A673 (cell line): Measurements from ENCODE around the gene ZNF577. TPM values are rescaled to one million over a fixed set of nuclear protein-coding genes. Genes with fewer than 3 reads are reported as not detected.
"Not testable (repeated sequence)": the region's sequence is repeated elsewhere in the genome, so short reads cannot be mapped to it uniquely, and the experiment has no call there.

ENCODE experiments used
- BruUV-seq: library from RNA; stranded (reverse); fragments of 400-500 nt; replicated peaks from 2 replicates; lab custom pipeline; 2021; lab: Mats Ljungman, UMichigan
- CTCF ChIA-PET: fragments of 300-600 bp; sonication (Branson Sonifier 250); formaldehyde crosslinking; loops from one replicate; lab custom pipeline; 2022; ENCODE audit warnings: antibody characterized with exemption; lab: Charles Lee
- POLR2A ChIA-PET: fragments of 300-600 bp; sonication (Branson Sonifier 250); formaldehyde crosslinking; loops from one replicate; lab custom pipeline; 2022; ENCODE audit warnings: antibody characterized with exemption; ENCODE audit not compliant: low non-redundant PET; lab: Charles Lee
- DNase-seq: peaks from one replicate; pipeline ENCODE4 v3.0.0-alpha.2; 2015; ENCODE audit warnings: low spot score
- H3K27ac ChIP-seq: fragments of 200-600 bp; sonication (generic); 2 replicates; pipeline ENCODE4 v1.5.1; 2016; ENCODE audit warnings: mixed run types, low read depth, mild to moderate bottlenecking, mixed read lengths, antibody characterized with exemption, low read length; ENCODE audit not compliant: poor library complexity, severe bottlenecking
- H3K27me3 ChIP-seq: fragments of 200-600 bp; sonication (generic); replicated peaks from 2 replicates; pipeline ENCODE4 v1.6.1; 2017; ENCODE audit warnings: mixed run types, low read depth, mild to moderate bottlenecking, mixed read lengths, antibody characterized with exemption, low read length; ENCODE audit not compliant: insufficient read depth, poor library complexity
- H3K36me3 ChIP-seq: fragments of 200-600 bp; sonication (generic); 2 replicates; pipeline ENCODE4 v1.6.1; 2016; ENCODE audit warnings: mixed run types, mild to moderate bottlenecking, mixed read lengths, antibody characterized with exemption, low read length; ENCODE audit not compliant: insufficient read depth, poor library complexity, severe bottlenecking
- H3K4me1 ChIP-seq: fragments of 200-600 bp; sonication (generic); 2 replicates; pipeline ENCODE4 v1.6.1; 2017; ENCODE audit warnings: mixed run types, mild to moderate bottlenecking, mixed read lengths, antibody characterized with exemption, low read length; ENCODE audit not compliant: insufficient read depth, poor library complexity, severe bottlenecking
- H3K4me3 ChIP-seq: fragments of 200-600 bp; sonication (generic); 2 replicates; pipeline ENCODE4 v1.5.1; 2016; ENCODE audit warnings: low read depth, mixed run types, mild to moderate bottlenecking, mixed read lengths, low read length; ENCODE audit not compliant: poor library complexity, severe bottlenecking
- H3K9me3 ChIP-seq: fragments of 200-600 bp; sonication (generic); 2 replicates; pipeline ENCODE4 v1.6.1; 2016; ENCODE audit warnings: mixed run types, low read depth, mild to moderate bottlenecking, mixed read lengths, antibody characterized with exemption, low read length; ENCODE audit not compliant: poor library complexity, severe bottlenecking
- CTCF ChIP-seq: fragments of 300-800, 200-600 bp; sonication (generic); conservative IDR thresholded peaks from 2 replicates; pipeline ENCODE4 v1.5.1; 2017; ENCODE audit warnings: low read depth, mild to moderate bottlenecking, antibody characterized with exemption, low read length, moderate library complexity, mixed read lengths
- EZH2 ChIP-seq: fragments of 200-600 bp; sonication (generic); IDR thresholded peaks from 2 replicates; pipeline ENCODE4 v1.6.1; 2017; ENCODE audit warnings: borderline replicate concordance, low read depth, mild to moderate bottlenecking, mixed read lengths, antibody characterized with exemption, low read length; ENCODE audit not compliant: poor library complexity, severe bottlenecking
- intact Hi-C: fragments of 100-400 bp; cut with micrococcal nuclease; formaldehyde crosslinking; loops from one replicate; pipeline ENCODE4 v1.10.0; 2022; ENCODE audit not compliant: unreplicated experiment
- total RNA-seq: library from RNA; stranded (reverse); gene quantifications from 2 replicates; pipeline ENCODE4 v1.2.3, GENCODE V29; 2021

The ZNF577 gene
- total RNA-seq, 1 experiment from 2014 or later: 7.0 TPM

GRCh38 chr19:51919606-51920005, 31.9 kb upstream of the ZNF577 start:
- peaks cover 77% of the 10 kb centered on the region for H3K9me3 ChIP-seq
- POLR2A ChIA-PET: no interaction called here

GRCh38 chr19:51916167-51916566, 28.4 kb upstream of the ZNF577 start:
- H3K27me3 ChIP-seq: no peaks in the 10 kb centered on the region
- H3K4me3 ChIP-seq: no peak overlapping the region
- intact Hi-C loops: no loop called here
- BruUV-seq: no TSS peak
- no peak overlapping the region for H3K27ac ChIP-seq
- DNase-seq: no peak
- POLR2A ChIA-PET: no interaction called here
- H3K4me1 ChIP-seq: no peaks in the 10 kb centered on the region
- H3K36me3 ChIP-seq: no peaks in the 10 kb centered on the region
- peaks cover 73% of the 10 kb centered on the region for H3K9me3 ChIP-seq
- CTCF ChIA-PET: no interaction called here
- TF ChIP-seq EZH2 (no peak), CTCF (no peak)

More at GRCh38 chr19:51919606-51920005, 31.9 kb upstream of the ZNF577 start:
- H3K4me1 ChIP-seq: no peaks in the 10 kb centered on the region
- H3K27ac ChIP-seq: no peak overlapping the region
- CTCF ChIA-PET: no interaction called here
- no peaks in the 10 kb centered on the region for H3K36me3 ChIP-seq
- H3K27me3 ChIP-seq: no peaks in the 10 kb centered on the region
- DNase-seq: no peak
- no peak overlapping the region for H3K4me3 ChIP-seq
- intact Hi-C loops: no loop called here
- BruUV-seq: no TSS peak
- no peak for TF ChIP-seq EZH2
- no peak for TF ChIP-seq CTCF

- TF ChIP-seq CTCF (no peak), EZH2 (no peak)
- POLR2A ChIA-PET: no interaction called here
- no peaks in the 10 kb centered on the region for H3K4me1 ChIP-seq
Measured at GRCh38 chr19:51915324-51915867, 27.6 kb upstream of the ZNF577 start.

GRCh38 chr19:51907981-51908380, 20.2 kb upstream of the ZNF577 start:
- DNase-seq, H3K27me3 ChIP-seq, BruUV-seq, H3K4me3 ChIP-seq, H3K27ac ChIP-seq, CTCF ChIA-PET, H3K4me1 ChIP-seq, H3K36me3 ChIP-seq, POLR2A ChIA-PET, intact Hi-C loops: not testable (repeated sequence)
- H3K9me3 ChIP-seq: peaks cover 12% of the 10 kb centered on the region

More at GRCh38 chr19:51915324-51915867, 27.6 kb upstream of the ZNF577 start:
- H3K4me3 ChIP-seq: no peak overlapping the region
- H3K27me3 ChIP-seq: no peaks in the 10 kb centered on the region
- no peak for DNase-seq
- intact Hi-C loops: no loop called here
- CTCF ChIA-PET: no interaction called here
- no peaks in the 10 kb centered on the region for H3K36me3 ChIP-seq
- peaks cover 66% of the 10 kb centered on the region for H3K9me3 ChIP-seq
- BruUV-seq: no TSS peak
- no peak overlapping the region for H3K27ac ChIP-seq

- H3K27ac ChIP-seq, intact Hi-C loops, POLR2A ChIA-PET, CTCF ChIA-PET, BruUV-seq, H3K4me3 ChIP-seq, DNase-seq, H3K27me3 ChIP-seq, H3K4me1 ChIP-seq: not testable (repeated sequence)
- Histone ChIP-seq H3K36me3 (peaks cover 11% of the 10 kb centered on the region), H3K9me3 (peaks cover 24% of the 10 kb centered on the region)
Measured at GRCh38 chr19:51906108-51906507, 18.4 kb upstream of the ZNF577 start.
